A549 treated with GW870086 at 1 μM for 4 hours (cell line): Measurements from ENCODE around the gene HERPUD1. TPM values are rescaled to one million over a fixed set of nuclear protein-coding genes. Genes with fewer than 3 reads are reported as not detected.

Source experiments
- total RNA-seq: library from RNA; stranded (reverse); fragments of 200-300 nt; extraction: Qiagen RNA extraction; gene quantifications from 5 replicates; pipeline ENCODE4 v1.2.3, GENCODE V29; 2022; ENCODE audit warnings: low read depth

Gene HERPUD1, protein sequence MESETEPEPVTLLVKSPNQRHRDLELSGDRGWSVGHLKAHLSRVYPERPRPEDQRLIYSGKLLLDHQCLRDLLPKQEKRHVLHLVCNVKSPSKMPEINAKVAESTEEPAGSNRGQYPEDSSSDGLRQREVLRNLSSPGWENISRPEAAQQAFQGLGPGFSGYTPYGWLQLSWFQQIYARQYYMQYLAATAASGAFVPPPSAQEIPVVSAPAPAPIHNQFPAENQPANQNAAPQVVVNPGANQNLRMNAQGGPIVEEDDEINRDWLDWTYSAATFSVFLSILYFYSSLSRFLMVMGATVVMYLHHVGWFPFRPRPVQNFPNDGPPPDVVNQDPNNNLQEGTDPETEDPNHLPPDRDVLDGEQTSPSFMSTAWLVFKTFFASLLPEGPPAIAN
- total RNA-seq = 87.0 to 101 TPM (median 91.4 TPM) in 5 replicates

DNA sequence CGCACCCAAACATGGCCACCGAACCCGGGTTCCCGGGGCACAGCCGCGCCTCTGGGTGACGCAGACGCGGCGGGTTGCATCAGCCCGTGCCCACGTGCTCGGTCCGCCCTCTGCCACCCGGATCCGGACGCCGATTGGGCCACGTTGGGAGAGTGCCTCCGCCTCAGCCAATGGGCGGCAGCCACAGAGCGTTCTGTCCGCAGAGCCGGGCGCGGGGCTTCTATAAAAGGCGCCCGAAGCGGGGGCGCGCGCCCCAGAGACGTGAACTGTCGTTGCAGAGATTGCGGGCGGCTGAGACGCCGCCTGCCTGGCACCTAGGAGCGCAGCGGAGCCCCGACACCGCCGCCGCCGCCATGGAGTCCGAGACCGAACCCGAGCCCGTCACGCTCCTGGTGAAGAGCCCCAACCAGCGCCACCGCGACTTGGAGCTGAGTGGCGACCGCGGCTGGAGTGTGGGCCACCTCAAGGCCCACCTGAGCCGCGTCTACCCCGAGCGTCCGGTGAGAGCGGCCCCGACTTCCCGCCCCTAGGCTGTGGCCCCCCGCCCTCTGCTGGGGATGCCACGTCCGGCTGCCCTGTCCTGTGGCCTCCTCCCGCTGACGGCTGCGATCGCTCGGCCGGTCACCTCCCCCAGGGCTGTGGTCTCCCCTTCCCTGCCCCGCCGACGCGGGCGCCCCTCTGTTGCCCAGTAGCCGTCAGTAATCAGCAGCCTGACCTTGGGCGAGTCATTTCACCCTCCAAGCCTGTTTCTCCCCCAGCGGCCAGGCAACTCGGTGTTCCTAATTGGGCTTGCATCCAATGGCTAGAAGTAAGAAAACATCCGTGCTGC, at the start of gene HERPUD1:
Gene HERPUD1 (plus strand): TSS at position 251 of the 829 bp plus-strand sequence. CDS start 103 bp downstream, at position 354.

DNA sequence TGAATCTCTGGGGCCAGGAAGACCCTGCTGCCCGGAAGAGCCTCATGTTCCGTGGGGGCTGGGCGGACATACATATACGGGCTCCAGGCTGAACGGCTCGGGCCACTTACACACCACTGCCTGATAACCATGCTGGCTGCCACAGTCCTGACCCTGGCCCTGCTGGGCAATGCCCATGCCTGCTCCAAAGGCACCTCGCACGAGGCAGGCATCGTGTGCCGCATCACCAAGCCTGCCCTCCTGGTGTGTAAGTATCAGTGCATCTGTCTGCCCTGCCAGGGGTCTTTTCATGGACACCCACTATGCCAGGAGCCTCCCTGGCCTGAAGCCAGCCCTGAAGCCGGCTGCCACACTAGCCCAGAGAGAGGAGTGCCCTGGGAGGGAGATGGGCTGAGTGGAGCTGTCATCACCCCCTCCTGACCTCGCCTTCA, 29.9 kb downstream of the HERPUD1 start, which contains the start of gene CETP:
Gene CETP (plus strand): TSS at position 100 of the 431 bp plus-strand sequence. CDS start 30 bp downstream, at position 130.

DNA sequence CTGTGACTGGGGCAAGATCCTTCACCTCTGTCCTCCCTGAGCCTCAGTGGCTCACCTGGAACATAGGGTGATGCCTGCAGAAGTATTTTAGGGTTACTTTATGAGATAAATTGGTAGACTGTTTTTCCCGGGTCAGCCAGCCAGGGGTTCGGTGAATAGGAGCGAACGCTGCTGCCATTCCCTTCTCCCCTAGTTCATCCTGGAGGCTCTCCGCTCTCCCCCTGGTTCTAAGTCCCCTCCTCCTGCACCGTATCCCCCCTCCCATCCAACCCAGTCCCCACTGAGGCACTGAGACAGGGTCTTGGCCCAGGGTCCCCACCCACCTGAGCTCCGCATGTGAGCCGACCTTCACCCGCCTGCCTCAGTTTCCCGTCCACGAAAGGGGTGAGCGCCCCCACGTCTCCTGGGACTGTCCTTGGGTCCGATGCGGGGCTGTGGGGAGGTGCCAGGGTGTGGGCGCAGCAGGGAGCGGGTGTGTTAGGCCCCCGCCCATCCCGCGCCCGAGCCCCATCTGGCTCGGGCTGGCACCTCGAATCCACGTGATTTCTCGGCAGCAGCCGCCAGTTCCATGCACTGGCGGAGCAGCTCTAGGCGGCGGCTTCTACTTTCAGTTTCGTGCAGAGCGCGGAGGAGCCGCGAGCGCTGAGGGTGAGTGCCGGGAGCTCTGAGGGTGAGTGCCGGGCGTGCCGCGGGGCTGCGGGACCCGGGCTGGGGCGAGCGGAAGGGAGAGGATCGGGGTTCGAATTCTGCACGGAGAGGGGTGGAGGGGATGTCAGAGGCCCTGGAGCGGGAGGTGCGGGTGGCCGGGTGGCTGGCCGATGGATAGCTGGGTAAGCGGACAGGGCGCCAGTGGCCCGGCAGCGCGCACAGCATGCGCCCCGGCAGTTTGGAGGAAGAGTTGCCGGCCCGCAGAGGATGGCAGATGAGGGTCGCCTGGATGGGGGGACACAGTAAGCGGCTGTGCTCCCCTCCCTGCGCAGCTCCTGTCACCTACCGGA, 57.3 kb downstream of the HERPUD1 start, which contains the start of gene NLRC5:
Gene NLRC5 (plus strand): TSS at position 610 of the 998 bp plus-strand sequence. CDS start 31,156 bp downstream, outside the sequence.

Other genes with a start within 250 kb of the HERPUD1 start
- 449 to 807 TPM (median 553 TPM) in 5 replicates for gene MT1X, start 249.7 kb upstream of the HERPUD1 start, total RNA-seq
- 89.1 to 104 TPM (median 98.0 TPM) in 5 replicates for gene NUP93, start 202.0 kb upstream of the HERPUD1 start, total RNA-seq
- gene SLC12A3, start 66.9 kb upstream of the HERPUD1 start, total RNA-seq = not detected in 5 replicates
- gene CETP, start 29.8 kb downstream of the HERPUD1 start, total RNA-seq = not detected in 5 replicates
- gene NLRC5, start 57.4 kb downstream of the HERPUD1 start, total RNA-seq = 3.3 to 4.9 TPM (median 4.1 TPM) in 5 replicates
- 38.1 to 47.9 TPM (median 45.5 TPM) in 5 replicates for gene CPNE2, start 160.4 kb downstream of the HERPUD1 start, total RNA-seq